ENCODE results near the gene PCK1. TPM values are rescaled to one million over a fixed set of nuclear protein-coding genes. Genes with fewer than 3 reads are reported as not detected.

Gene PCK1
- total and polyA plus RNA-seq, 2 of the 8 experiments (the other 6 are each of a cell fraction or from before 2014, with no cell fraction given) = not detected

- H3K4me2 ChIP-seq (ENCODE audit: insufficient read depth in 1 of 2, low read depth in 2 of 2, low read length in 2 of 2) = no peak overlapping the region
- H4K5ac ChIP-seq (ENCODE audit: insufficient read length, low read depth, low read length) = no peak overlapping the region
- H3K23me2 ChIP-seq (ENCODE audit: low read depth, low read length) = peaks cover 2% of the 10 kb centered on the region; the same call in 1 of the 2 replicates
- H3K14ac ChIP-seq (ENCODE audit: insufficient read length) = no peak overlapping the region
- no peak overlapping the region for H2BK5ac ChIP-seq (ENCODE audit: low read depth, low read length)
- no peak overlapping the region for H2BK120ac ChIP-seq (replicated peaks; ENCODE audit: low read depth, low read length)
- no peak for DNase-seq (ENCODE audit: low read depth in 1 of 2, low spot score in 2 of 2)
- no peaks in the 10 kb centered on the region for H3K36me3 ChIP-seq (ENCODE audit: control insufficient read depth in 2 of 4, insufficient read depth in 4 of 4, low read length in 3 of 4)
- 73% methylated on average over 2 of the region's 2 CpGs; no CpG with 5 or more reads in 1 of the 2 experiments for WGBS, 2 experiments (ENCODE audit: extremely low coverage in 1 of 2, insufficient coverage in 1 of 2, insufficient read length in 1 of 2, insufficient replicate concordance in 2 of 2, low coverage in 1 of 2, low lambda C conversion rate in 2 of 2, missing lambda C conversion rate in 1 of 2)
- H2BK12ac ChIP-seq (ENCODE audit: low read depth, low read length) = no peak overlapping the region
- ChIA-PET CTCF (ENCODE audit: partially characterized antibody) (interaction anchor here (1.6 kb wide), 1 partner anchor 17 kb away, joined by 4 read pairs; the partner anchor contains the start of gene PCK1), POLR2A (ENCODE audit: partially characterized antibody) (no interaction called here)
- no peak overlapping the region for H2AK5ac ChIP-seq (ENCODE audit: low read depth, low read length)
- no peak for FAIRE-seq
- no peak overlapping the region for H2AFZ ChIP-seq (ENCODE audit: low read length)
- H4K20me1 ChIP-seq (replicated peaks in 1 of 2; ENCODE audit: control insufficient read depth in 1 of 2, insufficient read depth in 2 of 2, low read length in 2 of 2) = no peaks in the 10 kb centered on the region
- H3K4ac ChIP-seq (replicated peaks; ENCODE audit: insufficient read length, low read depth, low read length) = no peak overlapping the region
- no peak overlapping the region for H2BK20ac ChIP-seq (ENCODE audit: low read length)
- H3K9ac ChIP-seq (replicated peaks in 1 of 4; ENCODE audit: extremely low read depth in 1 of 4, low read depth in 3 of 4, low read length in 3 of 4) = no peak overlapping the region
- H3K23ac ChIP-seq (ENCODE audit: insufficient read length) = no peak overlapping the region
- H3K4me1 ChIP-seq (replicated peaks in 1 of 4; ENCODE audit: control insufficient read depth in 3 of 4, insufficient read depth in 4 of 4, low read length in 3 of 4) = no peaks in the 10 kb centered on the region
- no peak overlapping the region for H4K91ac ChIP-seq (replicated peaks; ENCODE audit: insufficient read length, low read length)
- no peaks in the 10 kb centered on the region for H3K79me2 ChIP-seq (ENCODE audit: control insufficient read depth in 1 of 2, insufficient read depth in 2 of 2, low read length in 2 of 2)
- H3K56ac ChIP-seq (replicated peaks; ENCODE audit: insufficient read length, low read depth, low read length) = no peak overlapping the region
- no peaks in the 10 kb centered on the region for H3K27me3 ChIP-seq (replicated peaks in 1 of 4; ENCODE audit: control insufficient read depth in 3 of 4, extremely low read depth in 1 of 4, insufficient read depth in 3 of 4, low read length in 3 of 4)
- H2BK15ac ChIP-seq (ENCODE audit: low read length) = no peak overlapping the region
- H3K18ac ChIP-seq (ENCODE audit: extremely low read depth, low read length) = no peak overlapping the region
- H3K79me1 ChIP-seq (ENCODE audit: low read depth, low read length) = no peaks in the 10 kb centered on the region
- no peak overlapping the region for H3K27ac ChIP-seq (ENCODE audit: low read depth, low read length)
- H4K8ac ChIP-seq (ENCODE audit: extremely low read depth, insufficient read depth, low read length) = no peak overlapping the region
- H3K9me3 ChIP-seq (ENCODE audit: insufficient read depth in 2 of 2, low read depth in 1 of 2, low read length in 1 of 2) = no peaks in the 10 kb centered on the region
- H3K4me3 ChIP-seq (ENCODE audit: extremely low read depth in 1 of 4, insufficient read depth in 2 of 4, low read depth in 3 of 4, low read length in 4 of 4) = no peak overlapping the region
- TF ChIP-seq RNF2 (IDR thresholded peaks at IDR 0.05; ENCODE audit: borderline replicate concordance, low read depth, low read length, missing control alignments, poor library complexity, severe bottlenecking) (no peak), YY1 (IDR thresholded peaks at IDR 0.05; ENCODE audit: low read depth, low read length) (no peak), RAD21 (IDR thresholded peaks at IDR 0.05 in 1 of 2, conservative IDR thresholded peaks at IDR 0.05 in 1 of 2; ENCODE audit: low read depth in 2 of 2, low read length in 2 of 2) (no peak), KDM5A (IDR thresholded peaks at IDR 0.05; ENCODE audit: low read length) (no peak), SAP30 (IDR thresholded peaks at IDR 0.05; ENCODE audit: insufficient read depth, insufficient replicate concordance, low read length) (no peak), RBBP5 (IDR thresholded peaks at IDR 0.05; ENCODE audit: borderline replicate concordance, low read depth, low read length) (no peak), KDM4A (IDR thresholded peaks at IDR 0.05; ENCODE audit: low read depth, low read length, severe bottlenecking) (no peak), SIRT6 (IDR thresholded peaks at IDR 0.05; ENCODE audit: low read length) (no peak), KDM1A (IDR thresholded peaks at IDR 0.05; ENCODE audit: borderline replicate concordance, low read length) (no peak), GABPA (IDR thresholded peaks at IDR 0.05; ENCODE audit: borderline replicate concordance, insufficient read depth, low read length) (no peak), EP300 (IDR thresholded peaks at IDR 0.05; ENCODE audit: borderline replicate concordance in 1 of 2, low read depth in 2 of 2, low read length in 2 of 2) (no peak), SIX5 (IDR thresholded peaks at IDR 0.05; ENCODE audit: low read depth, low read length) (no peak)
- TF ChIP-seq, protein P1, sequence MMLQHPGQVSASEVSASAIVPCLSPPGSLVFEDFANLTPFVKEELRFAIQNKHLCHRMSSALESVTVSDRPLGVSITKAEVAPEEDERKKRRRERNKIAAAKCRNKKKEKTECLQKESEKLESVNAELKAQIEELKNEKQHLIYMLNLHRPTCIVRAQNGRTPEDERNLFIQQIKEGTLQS (IDR thresholded peaks at IDR 0.05; ENCODE audit: insufficient read depth, low read depth, low read length) = no peak
Observed at GRCh38 chr20:57543754-57544153, 17.2 kb upstream of the PCK1 start.

All from H1 (cell line).